ENCODE measurements around the gene SLC9A9.

SLC9A9 gene

DNA sequence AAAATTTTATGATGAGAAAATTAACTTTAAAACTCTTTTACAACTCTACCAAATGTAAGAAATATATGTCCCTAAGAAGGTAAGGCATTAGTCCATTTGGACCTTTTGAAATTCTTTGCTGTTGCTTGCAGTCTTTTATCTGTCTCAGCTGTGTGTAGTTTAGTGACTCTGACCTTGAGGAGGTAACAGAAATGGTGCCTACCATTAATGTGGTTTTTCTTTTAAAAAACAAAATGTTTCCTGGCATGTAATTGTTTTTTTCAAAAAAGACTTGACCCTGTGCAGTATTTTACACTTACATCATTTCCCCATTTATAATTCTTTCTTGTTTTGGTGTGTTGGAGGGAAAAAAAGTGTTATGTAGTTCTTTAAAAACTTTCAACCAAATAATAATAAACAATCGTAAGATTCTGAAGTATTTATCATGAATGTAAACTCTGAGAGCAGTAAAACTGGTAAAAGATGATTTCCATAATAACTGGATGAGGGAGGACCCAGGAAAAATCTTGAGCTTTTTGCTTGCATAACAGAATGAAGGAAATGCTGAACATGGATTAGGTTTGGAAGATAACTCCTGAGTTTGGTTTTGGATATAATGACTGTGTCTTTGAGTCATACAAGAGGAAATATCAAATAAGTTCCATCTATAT lies 503.6 kb downstream of the SLC9A9 start:
- DNase-seq: no peak

GRCh38 chr3:143343944-143344343 lies 504.3 kb downstream of the SLC9A9 start:
- DNase-seq: no peak

DNA sequence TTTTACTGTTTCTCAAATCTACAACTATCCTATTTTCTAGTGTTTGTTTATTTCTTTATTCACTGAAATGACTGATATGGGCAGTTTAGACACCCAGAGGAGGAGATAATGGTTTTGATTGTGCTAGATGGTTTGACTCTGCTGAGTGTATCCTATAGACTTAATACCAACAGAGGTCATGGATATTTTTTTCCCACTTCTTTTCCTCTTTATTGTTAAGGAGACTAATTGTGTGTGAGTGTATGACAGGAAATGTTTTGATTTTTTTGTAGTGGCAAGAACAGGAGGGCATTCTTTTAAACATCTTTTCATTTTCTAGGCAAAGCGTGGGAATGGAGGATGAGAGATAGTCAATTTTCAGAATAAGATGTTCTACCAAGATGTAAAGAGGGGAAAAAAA lies 505.2 kb downstream of the SLC9A9 start:
- DNase-seq: no peak

- no peak for DNase-seq
Measured at GRCh38 chr3:143339451-143339850, 508.8 kb downstream of the SLC9A9 start.

DNA sequence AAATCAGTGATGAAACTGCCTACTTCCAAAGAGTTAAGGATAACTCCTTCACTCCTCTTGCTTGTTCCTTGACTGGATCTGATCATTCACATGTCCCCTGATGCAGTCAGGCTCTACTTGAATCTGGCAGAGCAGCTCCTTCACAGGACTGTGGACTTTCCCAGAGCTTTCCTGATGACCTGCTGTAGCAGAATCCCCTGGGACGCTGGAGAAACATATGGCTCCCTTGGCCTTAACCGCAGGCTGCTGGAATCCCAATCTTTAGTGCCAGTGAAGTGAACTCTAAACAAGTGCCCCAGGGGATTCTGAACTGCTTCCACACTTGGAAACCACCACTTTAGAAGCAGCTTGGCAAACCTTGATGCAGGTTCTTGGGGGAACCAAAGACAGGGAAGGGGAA lies 510.9 kb downstream of the SLC9A9 start:
- no peak for DNase-seq

DNA sequence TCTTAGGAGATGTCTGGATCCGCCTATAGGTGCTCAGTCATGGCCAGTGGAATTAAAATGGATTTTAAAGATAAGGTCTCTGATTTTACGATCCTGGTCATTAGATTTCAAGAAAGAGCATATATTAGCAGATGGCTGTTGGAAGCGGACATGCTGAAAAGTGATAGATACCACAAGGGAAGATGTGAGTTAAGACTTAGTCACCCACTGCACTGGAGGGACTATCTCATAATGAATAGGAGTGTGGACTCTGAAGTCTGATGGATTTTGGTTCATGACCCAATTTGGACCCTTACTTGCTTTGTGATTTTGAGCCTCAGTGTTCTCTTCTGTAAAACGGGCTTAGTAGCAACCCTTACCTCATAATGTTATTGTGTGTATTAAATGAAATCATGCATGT lies 514.0 kb downstream of the SLC9A9 start:
- no peak for DNase-seq

DNA sequence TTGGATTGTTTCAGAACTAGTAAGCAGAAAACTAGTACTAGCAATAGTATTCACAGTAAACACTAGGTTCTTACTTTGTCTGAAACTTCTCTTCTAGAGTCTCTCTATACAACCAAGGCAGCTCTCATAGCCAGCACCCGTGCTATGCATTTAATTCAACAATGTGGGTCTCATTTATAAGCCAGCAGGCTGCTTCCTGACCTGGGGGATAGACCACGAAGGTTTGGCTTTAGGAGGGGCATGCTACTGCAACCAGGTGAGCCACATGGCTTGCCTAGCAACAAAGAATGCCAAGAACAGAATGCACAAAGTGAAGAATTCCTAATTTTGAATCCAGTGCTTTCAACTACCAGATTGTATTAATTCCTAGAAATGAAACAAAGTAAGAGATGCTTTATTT lies 514.9 kb downstream of the SLC9A9 start:
- DNase-seq: no peak

- no peak for DNase-seq
Measured at GRCh38 chr3:143332026-143332425, 516.2 kb downstream of the SLC9A9 start.

- DNase-seq: no peak
Measured at GRCh38 chr3:143331350-143331749, 516.9 kb downstream of the SLC9A9 start.

DNA sequence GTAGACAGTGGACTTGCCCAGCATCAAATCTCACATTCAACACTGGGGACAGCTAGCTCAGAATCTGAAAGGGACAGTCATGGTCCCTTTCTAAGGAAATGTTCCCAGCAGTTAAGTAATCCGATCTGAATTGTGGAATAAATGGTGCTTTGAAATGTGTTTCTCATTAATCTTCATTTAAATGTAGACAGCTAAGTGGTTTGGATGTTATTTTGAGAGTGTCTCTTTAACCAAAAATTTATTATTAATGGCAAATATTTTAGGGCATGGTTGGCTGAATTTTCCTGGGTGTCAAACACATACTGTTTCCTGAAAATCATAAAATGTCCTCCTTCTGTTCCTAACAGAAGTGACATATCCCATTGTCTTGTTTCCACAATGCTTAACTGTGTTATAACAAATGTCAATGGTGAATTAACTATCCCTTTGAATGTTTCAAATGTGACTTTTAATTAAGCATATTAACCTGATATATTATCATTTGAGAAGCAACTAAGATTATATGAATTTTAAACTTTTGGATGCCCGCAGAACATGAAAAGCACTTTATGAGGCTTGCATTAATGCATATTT lies 517.9 kb downstream of the SLC9A9 start:
- DNase-seq: no peak

GRCh38 chr3:143329567-143330211 lies 518.6 kb downstream of the SLC9A9 start:
- DNase-seq: no peak

DNA sequence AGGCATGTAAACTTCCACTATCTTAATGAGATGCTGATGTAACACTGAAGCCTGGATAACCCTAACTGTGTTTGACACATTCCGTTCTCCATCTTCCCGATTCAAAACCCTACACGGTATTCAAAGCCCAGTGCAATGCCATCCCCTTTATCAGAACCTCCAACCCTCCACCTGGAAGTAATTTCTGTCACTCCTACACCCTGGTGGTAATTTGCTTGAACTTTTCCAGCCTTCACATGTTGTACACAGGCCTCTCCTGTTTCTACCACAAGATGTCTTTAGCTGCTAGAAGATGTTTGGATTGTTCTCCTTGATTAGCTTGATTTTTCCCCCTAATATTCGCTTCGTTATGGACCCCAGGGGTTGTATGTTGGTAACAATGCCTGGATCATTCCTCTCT lies 519.8 kb downstream of the SLC9A9 start:
- no peak for DNase-seq

GRCh38 chr3:143326983-143327778 lies 521.1 kb downstream of the SLC9A9 start:
- DNase-seq: no peak

DNA sequence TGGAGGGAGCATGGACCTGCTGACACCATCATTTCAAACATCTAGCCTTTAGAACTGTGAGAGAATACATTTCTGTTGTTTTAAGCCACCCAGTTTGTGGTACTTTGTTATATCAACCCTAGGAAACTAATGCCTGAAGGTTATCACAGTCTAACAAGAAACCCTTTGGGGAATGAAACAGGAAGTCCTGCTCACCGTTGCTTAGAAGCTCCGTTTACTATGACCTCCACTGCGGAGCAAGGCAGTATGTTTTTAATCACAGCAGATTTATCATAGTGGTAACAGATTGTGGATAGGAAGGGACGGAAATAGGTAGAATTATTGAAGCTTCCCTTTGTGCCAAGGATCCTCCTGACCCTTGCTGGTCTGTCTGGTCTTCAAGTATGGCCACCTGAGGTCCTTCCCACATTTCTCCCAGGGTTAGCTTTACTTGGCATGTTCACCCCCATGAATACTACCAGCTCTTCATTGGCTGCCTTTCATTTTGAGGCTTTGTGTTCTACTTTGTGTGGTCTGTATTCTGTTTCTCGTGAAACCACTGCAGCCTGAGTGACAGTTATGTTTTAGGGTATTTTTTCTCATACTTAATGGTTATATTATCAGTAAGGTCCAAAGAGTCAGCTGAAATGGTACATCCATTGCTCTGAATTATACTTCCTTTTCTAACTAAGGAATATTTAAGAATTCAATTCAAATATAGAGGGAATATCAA lies 527.1 kb downstream of the SLC9A9 start:
- DNase-seq: no peak

- DNase-seq: no peak
Measured at GRCh38 chr3:143315766-143316165, 532.5 kb downstream of the SLC9A9 start.

- no peak for DNase-seq
Measured at GRCh38 chr3:143314251-143315093, 533.8 kb downstream of the SLC9A9 start.

- no peak for DNase-seq
Measured at GRCh38 chr3:143313893-143314188, 534.4 kb downstream of the SLC9A9 start.

- DNase-seq: no peak
Measured at GRCh38 chr3:143313025-143313892, 535.0 kb downstream of the SLC9A9 start.

DNA sequence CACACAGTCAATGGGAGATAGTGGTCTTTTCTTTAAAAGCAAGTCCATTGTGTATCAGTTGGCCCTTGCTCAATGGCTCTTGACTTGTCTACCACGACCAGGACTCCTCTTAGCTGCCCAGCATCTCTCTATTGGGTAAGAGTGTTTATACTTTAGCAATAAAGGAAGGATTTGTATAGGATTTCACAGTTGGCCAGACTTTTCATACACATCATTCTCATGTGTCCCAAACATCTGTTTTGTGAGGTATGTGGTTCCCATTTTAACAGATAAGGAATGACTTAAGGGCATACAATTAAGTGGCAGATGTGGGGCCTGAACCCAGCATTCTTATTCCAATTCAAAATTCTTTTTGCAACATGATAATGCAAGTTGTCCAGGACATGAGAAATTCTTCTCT lies 537.2 kb downstream of the SLC9A9 start:
- no peak for DNase-seq

- no peak for DNase-seq
Measured at GRCh38 chr3:143309705-143310104, 538.6 kb downstream of the SLC9A9 start.

DNA sequence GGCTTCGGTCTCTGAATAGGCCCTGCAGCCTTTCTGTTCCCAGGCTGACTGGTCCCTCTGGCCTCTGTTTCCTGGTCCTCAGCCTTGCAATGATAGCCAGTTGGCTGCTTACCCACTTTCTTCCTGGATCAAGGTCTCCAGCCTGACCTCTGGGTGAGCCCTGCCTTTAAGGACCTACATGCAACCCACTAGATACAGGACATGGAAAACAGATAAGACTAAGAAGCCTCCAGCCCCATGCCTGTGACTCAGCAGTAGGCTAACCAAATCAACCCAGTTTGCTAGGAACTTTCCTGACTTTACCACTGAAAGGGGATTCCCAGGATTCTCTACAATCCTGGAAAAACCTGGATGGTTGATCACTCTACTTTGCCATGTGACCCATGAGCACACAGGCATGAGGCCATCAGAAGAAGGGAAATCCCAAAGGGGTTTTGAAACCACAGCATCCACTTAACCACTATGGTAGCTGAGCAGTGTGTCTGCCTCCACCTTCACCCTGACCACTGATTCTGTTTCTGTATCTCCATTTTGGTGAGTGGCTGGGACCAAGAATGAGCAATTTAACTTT lies 540.6 kb downstream of the SLC9A9 start:
- DNase-seq: no peak
